Hematopoietic multipotent progenitor cell treated with erythropoietin and hydrocortisone succinate and interleukin-3 and kit ligand, for 15 days (in vitro differentiated cells): ENCODE measurements around the gene LAMA4.

Source experiments
- DNase-seq: peaks from one replicate; pipeline ENCODE4 v3.0.0-alpha.2; 2015; ENCODE audit warnings: low spot score

Gene LAMA4

GRCh38 chr6:112253841-112254816 is at the start of gene LAMA4:
Gene LAMA4 (minus strand): TSS chr6:112254567. CDS start chr6:112254150, 417 bp downstream.
- no peak for DNase-seq

- DNase-seq = no peak
Observed at GRCh38 chr6:112302142-112302705, 47.9 kb upstream of the LAMA4 start.

GRCh38 chr6:112300896-112301295 is 46.5 kb upstream of the LAMA4 start:
- DNase-seq = no peak

- no peak for DNase-seq
Observed at GRCh38 chr6:112298816-112299281, 44.5 kb upstream of the LAMA4 start.

- no peak for DNase-seq
Observed at GRCh38 chr6:112298021-112298745, 43.8 kb upstream of the LAMA4 start.

GRCh38 chr6:112296694-112297093 is 42.3 kb upstream of the LAMA4 start:
- no peak for DNase-seq

- no peak for DNase-seq
Observed at GRCh38 chr6:112296122-112296521, 41.8 kb upstream of the LAMA4 start.

GRCh38 chr6:112291161-112291762 is 36.9 kb upstream of the LAMA4 start:
- DNase-seq = no peak

GRCh38 chr6:112289038-112289566 is 34.7 kb upstream of the LAMA4 start:
- no peak for DNase-seq

GRCh38 chr6:112288475-112288874 is 34.1 kb upstream of the LAMA4 start:
- DNase-seq = no peak

- DNase-seq = no peak
Observed at GRCh38 chr6:112287577-112288225, 33.3 kb upstream of the LAMA4 start.

- no peak for DNase-seq
Observed at GRCh38 chr6:112286500-112287144, 32.3 kb upstream of the LAMA4 start.

- DNase-seq = no peak
Observed at GRCh38 chr6:112286010-112286409, 31.6 kb upstream of the LAMA4 start.

- no peak for DNase-seq
Observed at GRCh38 chr6:112284603-112285002, 30.2 kb upstream of the LAMA4 start.

- no peak for DNase-seq
Observed at GRCh38 chr6:112283621-112284020, 29.3 kb upstream of the LAMA4 start.

GRCh38 chr6:112281821-112282615 is 27.7 kb upstream of the LAMA4 start:
- no peak for DNase-seq

- DNase-seq = no peak
Observed at GRCh38 chr6:112279031-112279935, 24.9 kb upstream of the LAMA4 start.

- no peak for DNase-seq
Observed at GRCh38 chr6:112275365-112275764, 21.0 kb upstream of the LAMA4 start.

GRCh38 chr6:112274774-112275173 is 20.4 kb upstream of the LAMA4 start:
- no peak for DNase-seq
